ENCODE measurements around the gene ADAM19.

The ADAM19 gene

GRCh38 chr5:157541447-157542118 lies 34.0 kb downstream of the ADAM19 start:
- DNase-seq = no peak

- no peak for DNase-seq
Measured at GRCh38 chr5:157540707-157541446, 34.7 kb downstream of the ADAM19 start.

- no peak for DNase-seq
Measured at GRCh38 chr5:157540124-157540523, 35.5 kb downstream of the ADAM19 start.

- DNase-seq = no peak
Measured at GRCh38 chr5:157539503-157540022, 36.0 kb downstream of the ADAM19 start.

GRCh38 chr5:157538311-157538710 lies 37.3 kb downstream of the ADAM19 start:
- DNase-seq = no peak

GRCh38 chr5:157535042-157535865 lies 40.3 kb downstream of the ADAM19 start:
- no peak for DNase-seq

- DNase-seq = no peak
Measured at GRCh38 chr5:157533011-157533481, 42.5 kb downstream of the ADAM19 start.

GRCh38 chr5:157532022-157532421 lies 43.6 kb downstream of the ADAM19 start:
- DNase-seq = no peak

GRCh38 chr5:157530226-157530972 lies 45.2 kb downstream of the ADAM19 start:
- no peak for DNase-seq

- no peak for DNase-seq
Measured at GRCh38 chr5:157529002-157529401, 46.6 kb downstream of the ADAM19 start.

GRCh38 chr5:157528036-157528632 lies 47.4 kb downstream of the ADAM19 start:
- no peak for DNase-seq

- no peak for DNase-seq
Measured at GRCh38 chr5:157524887-157525286, 50.7 kb downstream of the ADAM19 start.

- no peak for DNase-seq
Measured at GRCh38 chr5:157523976-157524375, 51.6 kb downstream of the ADAM19 start.

- DNase-seq = no peak
Measured at GRCh38 chr5:157521704-157522029, 53.9 kb downstream of the ADAM19 start.

GRCh38 chr5:157520911-157521703 lies 54.5 kb downstream of the ADAM19 start:
- DNase-seq = no peak

GRCh38 chr5:157519579-157520253 lies 55.9 kb downstream of the ADAM19 start:
- DNase-seq = no peak

- DNase-seq = no peak
Measured at GRCh38 chr5:157518963-157519362, 56.6 kb downstream of the ADAM19 start.

- DNase-seq = no peak
Measured at GRCh38 chr5:157516626-157517325, 58.8 kb downstream of the ADAM19 start.

- DNase-seq = no peak
Measured at GRCh38 chr5:157516006-157516405, 59.6 kb downstream of the ADAM19 start.

GRCh38 chr5:157514974-157515373 lies 60.6 kb downstream of the ADAM19 start:
- DNase-seq = no peak
